Activated CD4-positive, alpha-beta memory T cell treated with anti-CD3 and anti-CD28 coated beads for 36 hours (primary cell): Measurements from ENCODE around the gene OTOP1. TPM values are rescaled to one million over a fixed set of nuclear protein-coding genes. Genes with fewer than 3 reads are reported as not detected.
"Not testable (repeated sequence)": the region's sequence is repeated elsewhere in the genome, so short reads cannot be mapped to it uniquely, and the experiment has no call there.

Experiments
- CTCF ChIA-PET: fragments of 350-600 bp; sonication (Branson Sonifier 250); formaldehyde crosslinking; loops from one replicate; lab custom pipeline; 2021; ENCODE audit warnings: antibody characterized with exemption, inconsistent platforms; lab: Charles Lee
- POLR2A ChIA-PET: fragments of 350-600 bp; sonication (Branson Sonifier 250); formaldehyde crosslinking; loops from one replicate; lab custom pipeline; 2021; ENCODE audit warnings: antibody characterized with exemption; lab: Charles Lee
- DNase-seq: peaks from one replicate; pipeline ENCODE4 v3.0.0-alpha.2; 2020
- H3K27ac Mint-ChIP-seq: one replicate; pipeline ENCODE4 v1.8.0; 2021; ENCODE audit warnings: mixed read lengths
- H3K27me3 Mint-ChIP-seq: one replicate; pipeline ENCODE4 v1.8.0; 2021; ENCODE audit warnings: mixed read lengths
- H3K36me3 Mint-ChIP-seq: one replicate; pipeline ENCODE4 v1.8.0; 2021; ENCODE audit warnings: mixed read lengths
- H3K4me1 Mint-ChIP-seq: one replicate; pipeline ENCODE4 v1.8.0; 2021; ENCODE audit warnings: low read depth, mixed read lengths
- H3K4me3 Mint-ChIP-seq: one replicate; pipeline ENCODE4 v1.8.0; 2021; ENCODE audit warnings: mild to moderate bottlenecking, mixed read lengths
- H3K9me3 Mint-ChIP-seq: one replicate; pipeline ENCODE4 v1.8.0; 2021; ENCODE audit warnings: mixed read lengths
- intact Hi-C: fragments of 100-400 bp; cut with micrococcal nuclease; formaldehyde crosslinking; loops from one replicate; pipeline ENCODE4 v1.15.1; 2023
- total RNA-seq, 2 experiments: library from RNA; stranded (reverse); gene quantifications; one replicate each; pipeline ENCODE4 v1.2.3, GENCODE V29; 2021

Gene OTOP1
- total RNA-seq, 2 experiments from 2014 or later: not detected

DNA sequence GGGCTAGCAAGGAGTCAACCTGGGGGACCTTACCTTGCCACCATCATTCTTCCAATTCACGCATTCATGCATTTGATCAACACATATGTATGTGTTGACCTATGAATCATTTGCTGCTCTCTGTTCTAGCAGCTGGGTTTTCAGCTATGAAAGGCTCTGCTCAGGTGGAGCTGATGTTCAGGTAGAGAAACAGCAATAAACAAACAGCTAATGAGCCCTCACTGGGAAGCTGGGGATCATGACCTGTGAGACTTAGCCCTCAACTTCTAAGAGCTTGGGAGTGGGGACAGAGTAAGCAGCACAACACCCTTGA lies 1.6 kb upstream of the OTOP1 start:
- Mint-ChIP-seq H3K9me3 (peaks cover 7% of the 10 kb centered on the region), H3K36me3 (peaks cover 3% of the 10 kb centered on the region), H3K4me3 (no peak overlapping the region), H3K27ac (no peak overlapping the region), H3K4me1 (peaks cover 8% of the 10 kb centered on the region), H3K27me3 (peaks cover 44% of the 10 kb centered on the region)
- DNase-seq: no peak
- CTCF ChIA-PET: no interaction called here
- intact Hi-C loops: no loop called here
- POLR2A ChIA-PET: no interaction called here

DNA sequence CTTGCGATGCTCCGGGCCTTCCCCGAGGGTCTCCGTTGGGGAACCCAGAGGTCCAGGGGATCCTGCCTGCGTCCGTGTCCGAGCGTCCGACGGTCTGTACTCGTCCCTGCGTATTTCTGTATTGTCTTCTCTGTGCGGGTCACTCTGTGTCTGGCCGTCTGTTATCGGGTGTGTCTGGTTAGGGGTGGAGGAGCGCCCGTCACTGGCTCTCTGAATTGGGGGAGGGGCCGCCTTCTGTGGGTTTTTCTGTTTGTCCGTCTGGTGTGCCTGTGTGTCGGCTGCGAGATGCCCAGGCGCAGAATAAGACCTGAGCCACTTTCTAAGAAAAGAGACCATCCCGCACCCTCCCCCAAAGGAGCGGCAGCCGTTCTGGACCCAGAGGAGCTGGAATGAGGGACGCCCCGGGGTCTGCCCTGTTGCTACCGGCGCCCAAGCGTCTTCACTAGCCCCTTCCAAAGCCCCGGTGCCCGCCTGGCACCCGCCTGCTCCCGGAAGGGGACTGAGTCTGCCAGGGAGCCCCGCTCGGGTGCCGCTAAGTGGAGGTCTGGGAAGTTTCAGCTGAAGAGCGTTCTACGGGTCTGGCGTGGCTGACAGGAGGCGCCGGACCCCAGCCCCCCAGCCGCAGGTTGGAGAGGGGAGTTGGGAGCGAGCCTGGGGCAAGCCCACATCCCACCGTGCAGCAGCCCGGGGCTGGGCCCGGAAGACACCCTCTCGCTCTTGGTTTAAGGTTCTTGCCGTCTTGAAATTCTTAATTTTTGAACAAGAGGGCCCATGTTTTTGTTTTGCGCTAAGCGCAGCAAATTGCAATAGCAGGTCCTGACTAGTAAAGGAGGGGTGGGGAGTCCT lies 1.0 kb upstream of the OTOP1 start:
- H3K4me3 Mint-ChIP-seq: no peak overlapping the region
- H3K9me3 Mint-ChIP-seq: peaks cover 1% of the 10 kb centered on the region
- H3K36me3 Mint-ChIP-seq: peaks cover 3% of the 10 kb centered on the region
- POLR2A ChIA-PET: no interaction called here
- peaks cover 8% of the 10 kb centered on the region for H3K4me1 Mint-ChIP-seq
- no peak for DNase-seq
- no peak overlapping the region for H3K27ac Mint-ChIP-seq
- H3K27me3 Mint-ChIP-seq: peaks cover 48% of the 10 kb centered on the region
- CTCF ChIA-PET: no interaction called here
- intact Hi-C loops: no loop called here

DNA sequence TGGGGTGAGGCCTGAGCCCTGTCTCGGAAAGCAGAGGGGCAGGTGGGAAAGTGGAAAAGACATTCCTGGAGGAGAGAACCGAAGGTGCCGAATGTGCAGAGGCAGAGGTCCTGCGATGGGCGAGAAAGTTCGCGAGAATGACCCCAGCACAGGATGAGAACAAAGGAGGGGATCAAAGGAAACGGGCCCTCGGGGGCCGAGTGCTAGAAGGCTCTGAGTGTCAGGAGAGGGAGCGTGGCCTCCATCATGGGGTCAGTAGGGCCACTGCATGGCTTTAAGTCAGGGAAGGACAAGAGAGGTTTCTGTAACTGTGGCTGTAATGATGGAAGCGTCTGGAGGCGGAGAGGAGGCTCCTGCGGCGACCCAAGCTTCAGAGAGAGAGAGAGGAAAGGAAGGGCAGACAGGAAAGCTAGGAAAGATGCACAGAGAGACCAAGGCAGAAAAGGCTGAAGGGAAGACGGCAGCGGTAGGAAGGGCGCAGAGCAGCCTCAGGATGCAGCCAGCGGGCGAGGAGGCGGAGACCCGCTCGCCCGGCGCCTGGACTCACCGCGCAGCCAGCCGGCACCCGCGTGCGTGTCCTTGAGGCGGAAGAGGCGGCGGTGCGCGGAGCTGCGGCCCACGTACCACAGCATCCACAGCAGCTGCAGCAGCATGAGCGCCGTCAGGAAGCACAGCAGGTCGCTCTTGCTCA lies 669 bp downstream of the OTOP1 start:
- no peak for DNase-seq
- H3K4me3 Mint-ChIP-seq: no peak overlapping the region
- peaks cover 3% of the 10 kb centered on the region for H3K36me3 Mint-ChIP-seq
- POLR2A ChIA-PET: no interaction called here
- H3K9me3 Mint-ChIP-seq: no peaks in the 10 kb centered on the region
- H3K27me3 Mint-ChIP-seq: peaks cover 59% of the 10 kb centered on the region
- H3K27ac Mint-ChIP-seq: no peak overlapping the region
- CTCF ChIA-PET: no interaction called here
- H3K4me1 Mint-ChIP-seq: peaks cover 8% of the 10 kb centered on the region
- intact Hi-C loops: no loop called here

DNA sequence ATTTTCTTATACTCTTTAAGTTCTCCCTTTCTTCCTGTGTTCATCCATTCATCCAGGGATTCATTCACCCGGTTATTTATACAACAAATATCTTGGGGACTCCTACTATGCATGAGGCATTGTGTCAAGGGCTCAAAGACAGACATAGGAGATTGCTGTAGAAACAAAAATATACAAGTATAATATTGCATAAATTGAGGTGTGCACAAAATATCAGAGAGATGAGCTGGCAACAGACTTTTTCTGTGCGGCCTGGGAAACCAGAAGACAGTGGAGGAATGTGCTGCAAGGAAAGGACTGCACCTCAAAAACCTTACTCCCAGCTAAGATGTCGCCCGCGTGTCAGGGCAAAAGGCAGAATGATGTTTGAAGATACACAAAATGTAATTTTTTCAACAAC lies 9.6 kb downstream of the OTOP1 start:
- Mint-ChIP-seq H3K9me3 (no peaks in the 10 kb centered on the region), H3K36me3 (no peaks in the 10 kb centered on the region), H3K27me3 (peaks cover 15% of the 10 kb centered on the region), H3K4me1 (no peaks in the 10 kb centered on the region), H3K4me3 (no peak overlapping the region), H3K27ac (no peak overlapping the region)
- intact Hi-C loops: no loop called here
- ChIA-PET CTCF (no interaction called here), POLR2A (no interaction called here)
- no peak for DNase-seq

DNA sequence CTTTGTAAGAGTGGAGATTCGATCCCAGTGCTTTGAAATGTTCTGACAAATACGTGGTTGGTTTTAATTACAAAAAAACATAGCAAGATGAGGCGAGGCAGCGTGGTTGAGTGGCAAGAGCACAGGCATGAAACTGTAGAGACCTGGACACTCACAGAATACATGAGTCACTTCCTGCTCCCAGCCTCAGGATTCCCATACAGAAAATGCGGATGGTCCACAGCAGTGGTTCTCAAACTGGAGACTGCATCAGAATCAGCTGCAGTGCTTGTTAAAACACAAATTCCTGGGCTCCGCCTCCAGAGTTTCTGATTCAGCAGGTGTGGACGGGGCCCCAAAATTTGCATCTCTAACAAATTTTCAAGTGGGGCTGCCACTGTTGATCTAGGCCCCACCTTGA lies 10.1 kb downstream of the OTOP1 start:
- Mint-ChIP-seq H3K36me3 (no peaks in the 10 kb centered on the region), H3K27ac (no peak overlapping the region), H3K27me3 (peaks cover 10% of the 10 kb centered on the region), H3K4me3 (no peak overlapping the region), H3K9me3 (no peaks in the 10 kb centered on the region), H3K4me1 (no peaks in the 10 kb centered on the region)
- intact Hi-C loops: no loop called here
- CTCF ChIA-PET: no interaction called here
- no peak for DNase-seq
- POLR2A ChIA-PET: no interaction called here

DNA sequence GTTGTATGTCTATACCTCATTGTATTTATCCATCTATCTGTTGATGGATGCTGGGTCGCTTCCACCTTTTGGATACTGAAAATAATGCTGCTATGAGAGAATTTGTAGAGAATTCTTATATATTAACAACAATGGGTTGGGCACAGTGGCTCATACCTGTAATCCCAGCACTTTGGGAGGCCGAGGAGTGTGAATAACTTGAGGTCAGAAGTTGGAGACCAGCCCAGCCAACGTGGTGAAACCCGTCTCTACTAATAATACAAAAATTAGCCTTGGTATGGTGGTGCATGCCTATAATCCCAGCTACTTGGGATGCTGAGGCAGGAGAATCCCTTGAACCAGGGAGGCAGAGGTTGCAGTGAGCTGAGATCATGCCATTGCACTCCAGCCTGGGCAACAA lies 13.1 kb downstream of the OTOP1 start:
- H3K27me3 Mint-ChIP-seq: peaks cover 23% of the 10 kb centered on the region

DNA sequence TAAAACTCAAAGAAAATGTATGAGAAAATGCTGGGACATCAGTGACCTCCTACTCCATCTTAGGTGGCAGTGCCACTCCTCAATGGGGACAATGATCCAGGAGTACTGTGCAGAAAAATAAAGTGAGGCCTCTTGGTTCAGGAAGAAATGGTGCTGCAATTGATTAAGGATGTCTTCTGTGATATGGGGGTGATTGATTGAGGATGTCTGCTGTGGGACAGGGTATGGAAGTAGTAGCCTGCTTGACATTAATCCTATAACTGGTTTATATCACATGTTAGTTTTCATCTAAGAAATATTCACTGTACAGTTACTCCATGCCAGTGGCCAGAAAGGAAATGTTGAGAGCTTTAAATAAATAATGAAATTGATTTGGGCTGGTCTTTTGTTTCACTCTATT lies 20.5 kb downstream of the OTOP1 start:
- POLR2A ChIA-PET: no interaction called here
- intact Hi-C loops: no loop called here
- H3K27me3 Mint-ChIP-seq: peaks cover 28% of the 10 kb centered on the region

More for the DNA sequence above, 13.1 kb downstream of the OTOP1 start:
- DNase-seq, H3K4me3 Mint-ChIP-seq, H3K27ac Mint-ChIP-seq, intact Hi-C loops, POLR2A ChIA-PET, H3K9me3 Mint-ChIP-seq, H3K36me3 Mint-ChIP-seq, H3K4me1 Mint-ChIP-seq, CTCF ChIA-PET: not testable (repeated sequence)

DNA sequence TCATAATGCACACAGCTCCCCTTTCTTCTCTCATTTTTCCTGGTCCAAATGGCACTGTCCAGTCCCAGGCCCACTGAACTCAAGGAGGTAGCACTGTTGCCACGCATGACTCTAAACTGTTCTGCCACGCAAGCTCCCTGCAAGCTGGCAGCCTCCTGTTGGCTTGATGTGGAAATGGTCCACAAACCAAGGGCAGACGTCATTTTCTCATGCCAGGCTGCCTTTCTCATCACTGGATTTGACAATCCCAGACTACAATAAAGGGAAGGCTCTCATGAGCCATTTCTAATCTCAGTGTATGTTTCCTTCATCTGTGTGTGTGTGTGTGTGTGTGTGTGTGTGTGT lies 22.4 kb downstream of the OTOP1 start:
- no peak overlapping the region for H3K4me3 Mint-ChIP-seq
- H3K27ac Mint-ChIP-seq: no peak overlapping the region
- intact Hi-C loops: no loop called here
- ChIA-PET POLR2A (no interaction called here), CTCF (no interaction called here)
- peaks cover 2% of the 10 kb centered on the region for H3K9me3 Mint-ChIP-seq
- H3K27me3 Mint-ChIP-seq: peaks cover 16% of the 10 kb centered on the region
- no peaks in the 10 kb centered on the region for H3K4me1 Mint-ChIP-seq
- no peaks in the 10 kb centered on the region for H3K36me3 Mint-ChIP-seq
- DNase-seq: no peak

More for the DNA sequence above, 20.5 kb downstream of the OTOP1 start:
- no peak overlapping the region for H3K27ac Mint-ChIP-seq
- CTCF ChIA-PET: no interaction called here
- no peaks in the 10 kb centered on the region for H3K4me1 Mint-ChIP-seq
- peaks cover 2% of the 10 kb centered on the region for H3K9me3 Mint-ChIP-seq
- DNase-seq: no peak
- no peaks in the 10 kb centered on the region for H3K36me3 Mint-ChIP-seq
- no peak overlapping the region for H3K4me3 Mint-ChIP-seq

DNA sequence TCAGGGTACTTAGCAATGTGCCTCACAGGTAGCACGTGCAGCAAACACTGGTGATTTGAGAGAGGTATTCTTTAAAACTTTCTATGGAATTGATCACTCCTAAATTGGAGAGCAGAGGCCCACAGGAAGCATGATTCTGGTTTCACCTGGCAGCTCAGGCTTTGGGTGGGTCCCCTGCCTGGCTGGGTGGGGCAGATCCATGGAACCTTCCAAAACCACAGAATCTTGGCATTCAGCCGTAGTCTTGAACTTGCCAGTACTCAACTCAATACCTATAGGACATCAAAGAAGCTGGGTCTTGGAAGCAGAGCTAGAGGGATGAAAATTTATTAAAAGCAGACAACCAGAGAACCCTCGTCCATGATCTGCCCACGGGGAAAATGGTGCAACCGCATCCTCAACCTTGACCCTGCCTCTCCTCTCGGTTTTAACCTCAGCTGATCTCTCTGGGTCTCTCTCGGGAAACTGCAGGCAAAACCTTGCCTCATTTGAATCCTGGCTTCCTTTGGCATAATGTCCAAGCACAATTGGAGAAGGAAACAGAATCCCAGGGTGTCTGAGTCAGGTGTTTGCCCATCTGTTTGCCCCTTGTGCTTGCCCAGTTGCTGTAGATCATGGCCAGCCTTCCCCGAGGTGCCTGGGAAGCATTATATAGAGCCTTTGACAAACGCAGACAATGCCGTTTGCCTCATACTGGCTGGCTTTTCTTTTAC lies 22.9 kb downstream of the OTOP1 start:
- CTCF ChIA-PET: no interaction called here
- H3K27me3 Mint-ChIP-seq: peaks cover 16% of the 10 kb centered on the region
- POLR2A ChIA-PET: no interaction called here

DNA sequence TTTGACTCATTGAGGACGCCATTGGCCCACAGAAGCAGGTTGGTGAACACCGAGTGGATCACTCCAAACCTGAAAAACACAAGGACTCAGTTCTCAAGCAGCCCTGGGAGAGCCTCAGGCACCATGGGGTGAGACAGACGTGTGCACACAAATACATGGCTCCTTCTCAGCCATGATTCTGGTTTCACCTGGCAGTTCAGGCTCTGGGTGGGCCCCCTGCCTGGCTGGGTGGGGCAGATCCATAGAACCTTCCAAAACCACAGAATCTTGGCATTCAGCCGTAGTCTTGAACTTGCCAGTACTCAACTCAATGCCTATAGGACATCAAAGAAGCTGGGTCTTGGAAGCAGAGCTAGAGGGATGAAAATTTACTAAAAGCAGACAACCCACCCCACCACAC lies 24.2 kb downstream of the OTOP1 start:
- ChIA-PET POLR2A (no interaction called here), CTCF (no interaction called here)
- Mint-ChIP-seq H3K27me3 (peaks cover 16% of the 10 kb centered on the region), H3K27ac (no peak overlapping the region), H3K4me1 (no peaks in the 10 kb centered on the region), H3K36me3 (no peaks in the 10 kb centered on the region), H3K9me3 (peaks cover 2% of the 10 kb centered on the region), H3K4me3 (no peak overlapping the region)
- intact Hi-C loops: no loop called here
- no peak for DNase-seq

More for the DNA sequence above, 22.9 kb downstream of the OTOP1 start:
- no peak overlapping the region for H3K27ac Mint-ChIP-seq
- DNase-seq: no peak
- H3K4me3 Mint-ChIP-seq: no peak overlapping the region
- peaks cover 2% of the 10 kb centered on the region for H3K9me3 Mint-ChIP-seq
- intact Hi-C loops: no loop called here
- H3K4me1 Mint-ChIP-seq: no peaks in the 10 kb centered on the region
- no peaks in the 10 kb centered on the region for H3K36me3 Mint-ChIP-seq

DNA sequence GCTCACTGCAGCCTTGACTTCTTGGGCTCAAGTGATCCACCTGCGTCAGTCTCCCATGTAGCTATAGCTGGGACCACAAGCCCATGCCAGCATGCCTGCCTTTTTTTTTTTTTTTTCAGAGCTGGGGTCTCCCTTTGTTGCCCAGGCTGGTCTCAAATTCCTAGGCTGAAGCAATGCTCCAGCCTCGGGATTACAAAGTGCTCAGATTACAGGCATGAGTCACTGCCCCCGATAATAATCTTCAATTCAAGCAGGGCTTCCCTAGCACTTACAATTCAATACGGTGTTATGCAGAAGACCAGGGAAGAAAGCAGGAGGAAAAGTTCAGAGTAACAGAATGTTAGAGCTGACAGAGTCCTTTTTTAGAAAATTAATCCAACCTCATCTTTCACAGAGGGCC lies 26.1 kb downstream of the OTOP1 start:
- POLR2A ChIA-PET: no interaction called here
- Mint-ChIP-seq H3K4me1 (no peaks in the 10 kb centered on the region), H3K27ac (no peak overlapping the region), H3K27me3 (peaks cover 13% of the 10 kb centered on the region), H3K4me3 (no peak overlapping the region), H3K9me3 (no peaks in the 10 kb centered on the region), H3K36me3 (no peaks in the 10 kb centered on the region)
- intact Hi-C loops: no loop called here
- no peak for DNase-seq
- CTCF ChIA-PET: no interaction called here

DNA sequence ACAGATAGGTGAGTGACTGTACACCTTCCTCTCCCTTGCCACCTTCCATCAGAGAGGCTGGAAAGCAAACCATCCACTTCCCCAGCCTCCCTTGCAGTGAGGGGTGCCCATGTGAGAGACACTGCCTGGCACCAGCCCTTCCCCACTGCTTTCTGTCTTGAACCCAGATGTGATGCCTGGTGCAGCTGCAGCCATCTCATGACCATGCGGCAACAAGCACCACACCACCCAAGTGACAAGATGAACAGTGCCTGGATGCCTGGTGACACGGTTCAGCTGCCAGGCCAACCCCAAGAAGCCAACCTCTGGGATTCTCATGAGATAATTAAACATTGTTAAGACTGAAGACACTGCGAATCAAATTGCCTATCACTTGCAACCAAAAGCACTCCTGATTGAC lies 31.4 kb downstream of the OTOP1 start:
- CTCF ChIA-PET: interaction anchor here (0.6 kb wide), 1 partner anchor 88 kb away, joined by 4 read pairs; no protein-coding TSS in a partner anchor
- Mint-ChIP-seq H3K4me1 (peaks cover 8% of the 10 kb centered on the region), H3K9me3 (no peaks in the 10 kb centered on the region), H3K36me3 (no peaks in the 10 kb centered on the region), H3K4me3 (no peak overlapping the region), H3K27ac (no peak overlapping the region), H3K27me3 (peaks cover 16% of the 10 kb centered on the region)
- POLR2A ChIA-PET: no interaction called here
- DNase-seq: no peak
- intact Hi-C loops: no loop called here
